K562 (cell line): ENCODE data around the gene IGSF9. TPM values are rescaled to one million over a fixed set of nuclear protein-coding genes. Genes with fewer than 3 reads are reported as not detected.
"Not testable (repeated sequence)": the region's sequence is repeated elsewhere in the genome, so short reads cannot be mapped to it uniquely, and the experiment has no call there.

Experiments
- ATAC-seq: fragments of 200-7000 bp; cut with Tn5 transposase; 3 replicates; pipeline ENCODE4 v1.9.1; 2020; ENCODE audit warnings: moderate library complexity
- BruUV-seq: library from RNA; stranded (reverse); fragments of 400-500 nt; replicated peaks from 2 replicates; lab custom pipeline; 2021; lab: Mats Ljungman, UMichigan
- CTCF ChIA-PET: fragments of 300-600 bp; formaldehyde crosslinking; extraction: SDS; loops from one replicate; lab custom pipeline; 2021; ENCODE audit warnings: low intra/inter-chr PET ratio; lab: Yijun Ruan, JAX
- POLR2A ChIA-PET: fragments of 300-600, 350-650 bp; sonication (Branson Sonifier 250); formaldehyde crosslinking; extraction: SDS; loops from one replicate; lab custom pipeline; 2021; ENCODE audit warnings: antibody characterized with exemption, inconsistent platforms; lab: Yijun Ruan, JAX
- DNase-seq, 4 experiments: peaks; one replicate each; pipeline versions ENCODE4 v3.0.0 to v3.0.0-alpha.2; 2011 to 2018; ENCODE audit warnings: low spot score in 3 of 4, mixed read lengths in 3 of 4; ENCODE audit errors: extremely low read depth in 1 of 4
- FAIRE-seq: peaks from 2 replicates; lab custom pipeline; 2011; peaks lifted over from hg19 to GRCh38; lab: Jason Lieb, UNC
- H2AFZ ChIP-seq: 2 replicates; pipeline ENCODE4 v1.6.0; 2011; ENCODE audit warnings: low read depth, low read length, control low read depth, inconsistent platforms
- H3K27ac ChIP-seq: fragments of 200-600 bp; 3 replicates; pipeline ENCODE4 v1.8.0; 2011; ENCODE audit warnings: low read depth, mild to moderate bottlenecking, control low read depth, inconsistent platforms, low read length, moderate library complexity, mixed read lengths; ENCODE audit errors: extremely low read depth
- H3K27me3 ChIP-seq, 2 experiments: fragments of 300-600 bp in 1 of 2; 2 replicates in 1 of 2; 3 replicates in 1 of 2; pipeline versions ENCODE4 v1.6.0 to v1.8.0; 2011; ENCODE audit warnings: inconsistent platforms in 2 of 2, low read length in 2 of 2, mild to moderate bottlenecking in 1 of 2, mixed read lengths in 1 of 2, moderate library complexity in 1 of 2; ENCODE audit not compliant: control insufficient read depth in 2 of 2, insufficient read depth in 2 of 2
- H3K36me3 ChIP-seq: fragments of 300-600 bp; 3 replicates; pipeline ENCODE4 v1.8.0; 2011; ENCODE audit warnings: mild to moderate bottlenecking, low read length, inconsistent platforms; ENCODE audit not compliant: control insufficient read depth, insufficient read depth
- H3K4me1 ChIP-seq, 2 experiments: fragments of 200-600 bp in 1 of 2; replicated peaks in 1 of 2; 2 replicates in 1 of 2; 3 replicates in 1 of 2; pipeline versions ENCODE4 v1.5.1 to v1.8.0; 2011; ENCODE audit warnings: inconsistent platforms in 2 of 2, low read length in 2 of 2, mild to moderate bottlenecking in 1 of 2, mixed read lengths in 1 of 2, moderate library complexity in 1 of 2; ENCODE audit not compliant: control insufficient read depth in 2 of 2, insufficient read depth in 2 of 2
- H3K4me2 ChIP-seq: 2 replicates; pipeline ENCODE4 v1.6.1; 2011; ENCODE audit warnings: low read length, control low read depth, inconsistent platforms, mixed read lengths; ENCODE audit not compliant: insufficient read depth
- H3K4me3 ChIP-seq: fragments of 200-600 bp; sonication (generic), shearing (Covaris generic); 2 replicates; pipeline ENCODE4 v1.5.1; 2016; ENCODE audit warnings: control low read depth, inconsistent platforms
- H3K79me2 ChIP-seq: fragments of 200-600 bp; 3 replicates; pipeline ENCODE4 v1.8.0; 2011; ENCODE audit warnings: low read length, inconsistent platforms; ENCODE audit not compliant: control insufficient read depth, insufficient read depth
- H3K9ac ChIP-seq, 2 experiments: 2 replicates each; pipeline versions ENCODE4 v1.6.0 to v1.6.1; 2011; ENCODE audit warnings: low read depth in 2 of 2, low read length in 2 of 2, control low read depth in 1 of 2, inconsistent platforms in 1 of 2, mild to moderate bottlenecking in 1 of 2, mixed read lengths in 1 of 2; ENCODE audit not compliant: insufficient read depth in 1 of 2
- H3K9me1 ChIP-seq: one replicate; pipeline ENCODE4 v1.6.0; 2011; ENCODE audit warnings: inconsistent platforms, mild to moderate bottlenecking, low read length, moderate library complexity; ENCODE audit not compliant: control insufficient read depth, insufficient read depth
- H3K9me3 ChIP-seq: replicated peaks from 2 replicates; pipeline ENCODE4 v1.5.1; 2011; ENCODE audit warnings: low read depth, low read length, inconsistent platforms; ENCODE audit not compliant: control insufficient read depth, insufficient read depth
- H4K20me1 ChIP-seq: replicated peaks from 2 replicates; pipeline ENCODE4 v1.6.1; 2011; ENCODE audit warnings: low read length, inconsistent platforms, mixed read lengths; ENCODE audit not compliant: control insufficient read depth, insufficient read depth
- FOXK1 ChIP-seq: sonication (generic); formaldehyde crosslinking; IDR thresholded peaks from 2 replicates; pipeline ENCODE4 v1.8.0; 2022; ENCODE audit warnings: missing genetic modification reagents, mild to moderate bottlenecking, borderline replicate concordance
- GTF3C2 ChIP-seq: IDR thresholded peaks from 3 replicates; pipeline ENCODE4 v1.6.1; 2011; ENCODE audit warnings: borderline replicate concordance, mild to moderate bottlenecking, moderate library complexity; ENCODE audit not compliant: insufficient read length; ENCODE audit errors: extremely low read depth
- MTF1 ChIP-seq: fragments of 250-450 bp; sonication (Bioruptor Pico); IDR thresholded peaks from 2 replicates; pipeline ENCODE4 v1.9.0; 2021; ENCODE audit warnings: moderate library complexity, mild to moderate bottlenecking, inconsistent platforms, borderline replicate concordance
- SMARCC2 ChIP-seq: fragments of 450-650 bp; IDR thresholded peaks from 2 replicates; pipeline ENCODE4 v1.6.1; 2017; ENCODE audit warnings: antibody characterized with exemption, moderate library complexity, mild to moderate bottlenecking, low read depth
- ZBTB9 ChIP-seq: fragments of 450-650 bp; formaldehyde crosslinking; IDR thresholded peaks from 2 replicates; pipeline ENCODE4 v1.4.0; 2020; ENCODE audit warnings: mild to moderate bottlenecking, moderate library complexity
- ZKSCAN3 ChIP-seq: fragments of 250-450 bp; sonication (Bioruptor Pico); IDR thresholded peaks from 2 replicates; pipeline ENCODE4 v1.4.0; 2020
- ZNF224 ChIP-seq: sonication (generic); formaldehyde crosslinking; IDR thresholded peaks from 2 replicates; pipeline ENCODE4 v1.8.0; 2022; ENCODE audit warnings: mild to moderate bottlenecking, missing genetic modification reagents
- ZNF507 ChIP-seq: conservative IDR thresholded peaks from 2 replicates; pipeline ENCODE4 v1.6.1; 2017; ENCODE audit warnings: missing genetic modification characterization, missing compliant biosample characterization
- ZNF740 ChIP-seq, 3 experiments: fragments of 200-800 bp in 1 of 3; sonication (Bioruptor generic) in 1 of 3; sonication (generic) in 1 of 3; formaldehyde crosslinking in 1 of 3; IDR thresholded peaks; 2 replicates each; pipeline versions ENCODE4 v1.6.1 to v1.8.0; 2016 to 2022; ENCODE audit warnings: mild to moderate bottlenecking in 2 of 3, missing compliant biosample characterization in 2 of 3, missing genetic modification characterization in 2 of 3, missing genetic modification reagents in 1 of 3
- WGBS: fragments of 100-300 bp; shearing (Covaris generic); methylation state at CpG from one replicate; pipeline ENCODE4 v1.1.6; 2016; ENCODE audit warnings: low coverage, mixed read lengths; ENCODE audit not compliant: insufficient coverage; ENCODE audit errors: missing lambda C conversion rate; 5-methylcytosine and 5-hydroxymethylcytosine counted together
- in situ Hi-C: fragments of 300-500 bp; cut with MboI; formaldehyde crosslinking; loops from 4 replicates; pipeline ENCODE4 v1.15.0; 2018; ENCODE audit warnings: inconsistent platforms, mixed read lengths
- intact Hi-C: fragments of 100-400 bp; cut with micrococcal nuclease; formaldehyde crosslinking; loops from 2 replicates; pipeline ENCODE4 v1.14.2; 2022
- polyA plus RNA-seq, 8 experiments: library from polyadenylated mRNA; depleted of rRNA in 4 of 8; stranded (reverse) in 5 of 8; unstranded in 3 of 8; fragments of >200 nt; fragmentation: Nextera tagmentation in 2 of 8; fragmentation: Illumina TruSeq in 1 of 8; extraction: Ambion mirVana in 2 of 8; extraction: Trizol in 1 of 8; gene quantifications; 2 replicates each; pipeline versions ENCODE4 v1.2.1 to v1.2.3, GENCODE V29; 2011 to 2014; ENCODE audit warnings: inconsistent platforms in 1 of 8, missing spikeins in 1 of 8
- total RNA-seq, 7 experiments: library from RNA; depleted of rRNA in 6 of 7; stranded (reverse); fragments of >200 nt in 6 of 7; fragmentation: Illumina TruSeq in 2 of 7; extraction: Trizol in 2 of 7; gene quantifications; 2 replicates each; pipeline versions ENCODE4 v1.2.1 to v1.2.3, GENCODE V29; 2011 to 2021; ENCODE audit warnings: low replicate concordance in 1 of 7

The IGSF9 gene
- total and polyA plus RNA-seq, 9 of the 15 experiments (the other 6 are each of a cell fraction or from before 2014, with no cell fraction given) = 0.03 to 0.29 (median 0.07) TPM; not detected in 1

GRCh38 chr1:159904036-159904435 lies 41.4 kb downstream of the IGSF9 start:
- POLR2A ChIA-PET = interaction anchor here (0.9 to 2.0 kb wide), 2 partner anchors 10 to 12 kb away, joined by 3 to 9 read pairs; no protein-coding TSS in a partner anchor
- H3K4me3 ChIP-seq, intact Hi-C loops, H3K9me3 ChIP-seq, H3K9ac ChIP-seq, H3K27ac ChIP-seq, H3K4me2 ChIP-seq, H2AFZ ChIP-seq, H3K79me2 ChIP-seq, H3K36me3 ChIP-seq, DNase-seq, H3K9me1 ChIP-seq, CTCF ChIA-PET, FAIRE-seq, ATAC-seq, in situ Hi-C loops, H3K27me3 ChIP-seq, H4K20me1 ChIP-seq, BruUV-seq: not testable (repeated sequence)
- peaks cover 25 to 33% of the 10 kb centered on the region in 2 experiments for H3K4me1 ChIP-seq
- WGBS = 68% methylated on average over 3 of the region's 3 CpGs

- H3K9me3 ChIP-seq = no peaks in the 10 kb centered on the region
- H3K4me1 ChIP-seq = peaks cover 18 to 20% of the 10 kb centered on the region in 2 experiments
- in situ Hi-C loops (no loop called here), intact Hi-C loops (no loop called here)
- H4K20me1 ChIP-seq = no peaks in the 10 kb centered on the region
- H3K27me3 ChIP-seq = no peaks in the 10 kb centered on the region
- DNase-seq (no peak), ATAC-seq (no peak), FAIRE-seq (no peak)
- no peak overlapping the region for H3K9ac ChIP-seq
- no peak overlapping the region for H2AFZ ChIP-seq
- WGBS = 80% methylated on average over 3 of the region's 3 CpGs
- no TSS peak for BruUV-seq
- H3K79me2 ChIP-seq = no peaks in the 10 kb centered on the region
- H3K36me3 ChIP-seq = no peaks in the 10 kb centered on the region
- H3K9me1 ChIP-seq = no peaks in the 10 kb centered on the region
- CTCF ChIA-PET = no interaction called here
- H3K4me2 ChIP-seq = no peak overlapping the region
- no peak overlapping the region for H3K4me3 ChIP-seq
- POLR2A ChIA-PET = interaction anchor here (1.9 kb wide), 1 partner anchor 10 kb away, joined by 5 read pairs; no protein-coding TSS in a partner anchor
- no peak overlapping the region for H3K27ac ChIP-seq
- no peak for TF ChIP-seq SMARCC2
- no peak for TF ChIP-seq GTF3C2
- no peak for TF ChIP-seq ZKSCAN3 (CRISPR knock-in tag)
- no peak for TF ChIP-seq FOXK1 (CRISPR knock-in tag)
- TF ChIP-seq MTF1 (CRISPR knock-in tag) = no peak
- TF ChIP-seq ZNF740 (CRISPR knock-in tag; IDR thresholded peaks at IDR 0.05) = no peak
- TF ChIP-seq ZNF740 (tag; IDR thresholded peaks at IDR 0.05) = no peak
- no peak for TF ChIP-seq ZNF507
- TF ChIP-seq ZNF224 (CRISPR knock-in tag) = no peak
- no peak for TF ChIP-seq ZBTB9 (CRISPR knock-in tag)
These were observed 42.9 kb downstream of the IGSF9 start for GRCh38 chr1:159902541-159902940.
